Measurements from ENCODE around the gene ENOX2.
"Not testable (repeated sequence)": the region's sequence is repeated elsewhere in the genome, so short reads cannot be mapped to it uniquely, and the experiment has no call there.

- TF ChIP-seq, protein P1, sequence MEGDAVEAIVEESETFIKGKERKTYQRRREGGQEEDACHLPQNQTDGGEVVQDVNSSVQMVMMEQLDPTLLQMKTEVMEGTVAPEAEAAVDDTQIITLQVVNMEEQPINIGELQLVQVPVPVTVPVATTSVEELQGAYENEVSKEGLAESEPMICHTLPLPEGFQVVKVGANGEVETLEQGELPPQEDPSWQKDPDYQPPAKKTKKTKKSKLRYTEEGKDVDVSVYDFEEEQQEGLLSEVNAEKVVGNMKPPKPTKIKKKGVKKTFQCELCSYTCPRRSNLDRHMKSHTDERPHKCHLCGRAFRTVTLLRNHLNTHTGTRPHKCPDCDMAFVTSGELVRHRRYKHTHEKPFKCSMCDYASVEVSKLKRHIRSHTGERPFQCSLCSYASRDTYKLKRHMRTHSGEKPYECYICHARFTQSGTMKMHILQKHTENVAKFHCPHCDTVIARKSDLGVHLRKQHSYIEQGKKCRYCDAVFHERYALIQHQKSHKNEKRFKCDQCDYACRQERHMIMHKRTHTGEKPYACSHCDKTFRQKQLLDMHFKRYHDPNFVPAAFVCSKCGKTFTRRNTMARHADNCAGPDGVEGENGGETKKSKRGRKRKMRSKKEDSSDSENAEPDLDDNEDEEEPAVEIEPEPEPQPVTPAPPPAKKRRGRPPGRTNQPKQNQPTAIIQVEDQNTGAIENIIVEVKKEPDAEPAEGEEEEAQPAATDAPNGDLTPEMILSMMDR (IDR thresholded peaks at IDR 0.05 in 2 of 3, conservative IDR thresholded peaks at IDR 0.05 in 1 of 3; ENCODE audit: borderline replicate concordance in 1 of 3, insufficient read depth in 1 of 3, low read depth in 2 of 3, low read length in 2 of 3), result not testable (repeated sequence)
- not testable (repeated sequence) for TF ChIP-seq POLR2A (IDR thresholded peaks at IDR 0.05; ENCODE audit: borderline replicate concordance, extremely low read depth, insufficient read depth, insufficient read length); REST (IDR thresholded peaks at IDR 0.05; ENCODE audit: low read depth); ZBTB33 (IDR thresholded peaks at IDR 0.05; ENCODE audit: extremely low read depth, insufficient replicate concordance, low read length); POLR2AphosphoS5 (IDR thresholded peaks at IDR 0.05; ENCODE audit: low read depth, low read length); MAX (IDR thresholded peaks at IDR 0.05); EZH2 (IDR thresholded peaks at IDR 0.05); EZH2phosphoT487 (IDR thresholded peaks at IDR 0.05; ENCODE audit: borderline replicate concordance); SIN3A (IDR thresholded peaks at IDR 0.05; ENCODE audit: low read depth); RAD21 (IDR thresholded peaks at IDR 0.05; ENCODE audit: low read depth); CEBPB (IDR thresholded peaks at IDR 0.05; ENCODE audit: low read depth); ZNF274 (IDR thresholded peaks at IDR 0.05; ENCODE audit: low read depth, low read length); CBX3 (IDR thresholded peaks at IDR 0.05; ENCODE audit: low read depth); SRF (IDR thresholded peaks at IDR 0.05; ENCODE audit: low read depth)
Measured at GRCh38 chrX:130709178-130709577, 193.8 kb downstream of the ENOX2 start.

All from HCT116 (cell line).